Endothelial cell (in vitro differentiated cells): ENCODE data around the gene MINAR1. TPM values are rescaled to one million over a fixed set of nuclear protein-coding genes. Genes with fewer than 3 reads are reported as not detected.

Experiments used
- DNase-seq: peaks from one replicate; pipeline ENCODE4 v3.0.0; 2021; ENCODE audit warnings: low spot score
- H3K27ac Mint-ChIP-seq: one replicate; pipeline ENCODE4 v1.8.0; 2021; ENCODE audit warnings: mixed read lengths, inconsistent platforms; ENCODE audit not compliant: unreplicated experiment
- H3K27me3 Mint-ChIP-seq: one replicate; pipeline ENCODE4 v1.8.0; 2021; ENCODE audit warnings: mild to moderate bottlenecking, moderate library complexity, mixed read lengths, inconsistent platforms; ENCODE audit not compliant: unreplicated experiment
- H3K36me3 Mint-ChIP-seq: one replicate; pipeline ENCODE4 v1.8.0; 2021; ENCODE audit warnings: mild to moderate bottlenecking, low read depth, mixed read lengths, inconsistent platforms; ENCODE audit not compliant: unreplicated experiment
- H3K4me1 Mint-ChIP-seq: one replicate; pipeline ENCODE4 v1.8.0; 2021; ENCODE audit warnings: mild to moderate bottlenecking, mixed read lengths, inconsistent platforms; ENCODE audit not compliant: unreplicated experiment
- H3K4me3 Mint-ChIP-seq: one replicate; pipeline ENCODE4 v1.8.0; 2021; ENCODE audit warnings: mild to moderate bottlenecking, mixed read lengths, inconsistent platforms; ENCODE audit not compliant: unreplicated experiment
- H3K9me3 Mint-ChIP-seq: one replicate; pipeline ENCODE4 v1.8.0; 2021; ENCODE audit warnings: mixed read lengths, inconsistent platforms; ENCODE audit not compliant: unreplicated experiment
- total RNA-seq: library from RNA; stranded (reverse); fragmentation: NEBNext Ultra II Directional; extraction: Animal tissue kit (Norgen Biotek cat#: 25700); gene quantifications from one replicate; pipeline ENCODE4 v1.2.1, GENCODE V29; 2021; ENCODE audit not compliant: unreplicated experiment
- TF ChIP-seq, protein P1 (sequence below): fragments of 200-600 bp; sonication (generic); IDR thresholded peaks from one replicate; pipeline ENCODE4 v1.5.0; 2021; ENCODE audit warnings: antibody characterized with exemption; ENCODE audit not compliant: unreplicated experiment

The MINAR1 gene
- total RNA-seq, 1 donor from 2014 or later: 5.3 TPM

GRCh38 chr15:79430901-79431635 is 1.1 kb upstream of the MINAR1 start:
- Mint-ChIP-seq H3K36me3 (no peaks in the 10 kb centered on the region), H3K27ac (peak overlapping the region; percentile 62), H3K4me1 (peaks cover 29% of the 10 kb centered on the region), H3K27me3 (peaks cover 11% of the 10 kb centered on the region), H3K4me3 (peak overlapping the region; percentile 92), H3K9me3 (no peaks in the 10 kb centered on the region)
- no peak for DNase-seq
- TF ChIP-seq, protein P1, sequence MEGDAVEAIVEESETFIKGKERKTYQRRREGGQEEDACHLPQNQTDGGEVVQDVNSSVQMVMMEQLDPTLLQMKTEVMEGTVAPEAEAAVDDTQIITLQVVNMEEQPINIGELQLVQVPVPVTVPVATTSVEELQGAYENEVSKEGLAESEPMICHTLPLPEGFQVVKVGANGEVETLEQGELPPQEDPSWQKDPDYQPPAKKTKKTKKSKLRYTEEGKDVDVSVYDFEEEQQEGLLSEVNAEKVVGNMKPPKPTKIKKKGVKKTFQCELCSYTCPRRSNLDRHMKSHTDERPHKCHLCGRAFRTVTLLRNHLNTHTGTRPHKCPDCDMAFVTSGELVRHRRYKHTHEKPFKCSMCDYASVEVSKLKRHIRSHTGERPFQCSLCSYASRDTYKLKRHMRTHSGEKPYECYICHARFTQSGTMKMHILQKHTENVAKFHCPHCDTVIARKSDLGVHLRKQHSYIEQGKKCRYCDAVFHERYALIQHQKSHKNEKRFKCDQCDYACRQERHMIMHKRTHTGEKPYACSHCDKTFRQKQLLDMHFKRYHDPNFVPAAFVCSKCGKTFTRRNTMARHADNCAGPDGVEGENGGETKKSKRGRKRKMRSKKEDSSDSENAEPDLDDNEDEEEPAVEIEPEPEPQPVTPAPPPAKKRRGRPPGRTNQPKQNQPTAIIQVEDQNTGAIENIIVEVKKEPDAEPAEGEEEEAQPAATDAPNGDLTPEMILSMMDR: no peak

- Mint-ChIP-seq H3K4me1 (peaks cover 29% of the 10 kb centered on the region), H3K27ac (no peak overlapping the region), H3K36me3 (peaks cover 4% of the 10 kb centered on the region), H3K9me3 (no peaks in the 10 kb centered on the region), H3K4me3 (peak overlapping the region; percentile 48), H3K27me3 (peaks cover 11% of the 10 kb centered on the region)
- DNase-seq: no peak
- TF ChIP-seq, protein P1: no peak
These were observed 474 bp downstream of the MINAR1 start for GRCh38 chr15:79432345-79433275.

DNA sequence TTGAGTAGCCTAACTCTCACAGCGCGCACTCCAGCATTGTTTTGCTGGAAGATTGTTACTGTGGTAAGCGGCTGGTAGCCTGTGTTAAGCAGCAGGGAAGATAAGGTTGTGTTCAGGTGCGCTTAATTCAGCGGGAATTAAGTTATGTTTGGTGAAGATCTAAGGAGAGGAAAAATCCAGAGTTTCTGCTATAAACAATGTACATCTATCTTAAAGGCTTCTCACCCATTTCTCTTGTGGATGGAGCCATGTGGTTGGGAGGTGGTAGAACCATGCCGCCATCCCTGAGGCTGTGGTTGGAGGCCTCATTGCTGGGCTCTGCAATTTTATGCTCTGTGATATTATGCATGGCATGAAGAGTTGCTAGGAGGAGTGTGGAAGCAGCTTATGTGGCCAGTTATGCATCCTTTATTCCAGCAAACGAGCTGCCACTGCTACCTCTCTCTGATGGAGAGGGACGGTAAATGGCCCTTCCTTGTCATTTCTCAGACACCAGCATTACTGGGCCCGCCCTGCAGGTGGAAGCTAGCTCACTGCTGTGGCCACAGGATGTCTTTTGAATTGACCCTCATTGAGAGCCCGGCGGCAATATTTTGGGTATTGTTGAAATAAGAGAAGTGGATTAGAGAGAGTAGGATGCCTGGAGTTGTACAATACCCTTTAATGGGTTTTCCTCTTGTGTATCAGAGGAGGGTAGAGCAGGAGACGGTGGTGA is 1.3 kb downstream of the MINAR1 start:
- Mint-ChIP-seq H3K4me1 (peaks cover 29% of the 10 kb centered on the region), H3K36me3 (peaks cover 4% of the 10 kb centered on the region), H3K27me3 (peaks cover 10% of the 10 kb centered on the region), H3K4me3 (peak overlapping the region; percentile 48), H3K27ac (no peak overlapping the region), H3K9me3 (no peaks in the 10 kb centered on the region)
- TF ChIP-seq, protein P1: no peak
- peak; percentile 39 for DNase-seq

DNA sequence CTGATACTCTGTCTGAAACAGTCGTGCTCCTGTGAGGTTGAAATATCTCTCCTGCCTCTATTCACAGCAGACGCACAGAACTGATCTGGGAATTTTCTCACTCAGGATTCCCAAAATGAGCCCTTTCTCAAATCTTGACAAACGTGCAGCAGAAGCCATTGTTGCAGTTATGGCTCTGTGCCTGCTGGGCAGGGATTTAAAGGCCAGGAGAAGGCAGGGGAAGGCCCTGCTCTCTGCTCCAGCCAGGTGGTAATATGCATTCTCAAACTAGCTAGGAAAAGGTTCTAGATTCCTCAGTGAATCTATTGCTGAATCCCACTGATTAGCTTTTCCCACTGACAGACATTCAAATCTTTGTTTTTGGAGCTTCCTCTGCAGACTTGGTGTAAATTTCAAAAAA is 2.2 kb downstream of the MINAR1 start:
- H3K36me3 Mint-ChIP-seq: peaks cover 4% of the 10 kb centered on the region
- TF ChIP-seq, protein P1: no peak
- no peak overlapping the region for H3K4me3 Mint-ChIP-seq
- no peaks in the 10 kb centered on the region for H3K9me3 Mint-ChIP-seq
- H3K4me1 Mint-ChIP-seq: peaks cover 25% of the 10 kb centered on the region
- peaks cover 10% of the 10 kb centered on the region for H3K27me3 Mint-ChIP-seq
- H3K27ac Mint-ChIP-seq: no peak overlapping the region
- no peak for DNase-seq
